A549 (cell line): ENCODE results near the gene EEIG1. TPM values are rescaled to one million over a fixed set of nuclear protein-coding genes. Genes with fewer than 3 reads are reported as not detected.

Source experiments
- ATAC-seq, 2 experiments: fragments of 200-7000 bp in 1 of 2; fragments of >200 bp in 1 of 2; cut with Nextera tagmentation in 1 of 2; cut with Tn5 transposase in 1 of 2; 3 replicates each; pipeline versions ENCODE4 v1.8.0 to v1.9.1; 2018 to 2020; ENCODE audit warnings: mild to moderate bottlenecking in 1 of 2, moderate library complexity in 1 of 2
- CTCF ChIA-PET: fragments of 300-600 bp; sonication (Branson Sonifier 250); formaldehyde crosslinking; extraction: SDS; loops from one replicate; lab custom pipeline; 2021; ENCODE audit warnings: antibody characterized with exemption, inconsistent platforms; lab: Yijun Ruan, JAX
- POLR2A ChIA-PET: fragments of 350-600 bp; formaldehyde crosslinking; extraction: SDS; loops from one replicate; lab custom pipeline; 2021; ENCODE audit warnings: antibody characterized with exemption, inconsistent platforms; lab: Yijun Ruan, JAX
- DNase-seq, 2 experiments: peaks; one replicate each; pipeline versions ENCODE4 v3.0.0 to v3.0.0-alpha.2; 2011 to 2016; ENCODE audit warnings: low read depth in 1 of 2, low spot score in 1 of 2
- FAIRE-seq: peaks from 2 replicates; lab custom pipeline; 2011; peaks lifted over from hg19 to GRCh38; lab: Jason Lieb, UNC
- H3K27ac ChIP-seq, 2 experiments: fragments of >200 bp; sonication (Bioruptor Twin); formaldehyde crosslinking; 3 replicates each; pipeline ENCODE4 v1.5.1; 2016 to 2017
- H3K4me1 ChIP-seq: fragments of >200 bp; sonication (Bioruptor Twin); formaldehyde crosslinking; 3 replicates; pipeline ENCODE4 v1.6.1; 2016
- H3K4me2 ChIP-seq: fragments of >200 bp; sonication (Bioruptor Twin); formaldehyde crosslinking; 3 replicates; pipeline ENCODE4 v1.6.1; 2016
- H3K4me3 ChIP-seq: fragments of >200 bp; sonication (Bioruptor Twin); formaldehyde crosslinking; 3 replicates; pipeline ENCODE4 v1.5.1; 2016
- H3K9me3 ChIP-seq: fragments of >200 bp; sonication (Bioruptor Twin); formaldehyde crosslinking; 3 replicates; pipeline ENCODE4 v1.6.1; 2016
- BCL3 ChIP-seq: fragments of >200 bp; sonication (Bioruptor Twin); formaldehyde crosslinking; IDR thresholded peaks from 3 replicates; pipeline ENCODE4 v1.6.1; 2016
- BHLHE40 ChIP-seq: IDR thresholded peaks from 2 replicates; pipeline ENCODE4 v1.6.1; 2012; ENCODE audit warnings: low read depth, low read length, inconsistent platforms
- CEBPB ChIP-seq, 2 experiments: fragments of >200 bp in 1 of 2; sonication (Bioruptor Twin) in 1 of 2; formaldehyde crosslinking in 1 of 2; IDR thresholded peaks; 2 replicates each; pipeline ENCODE4 v1.6.1; 2012 to 2016
- CHD2 ChIP-seq: fragments of 150-350 bp; IDR thresholded peaks from 2 replicates; pipeline ENCODE4 v1.6.1; 2014; ENCODE audit warnings: low read length; ENCODE audit not compliant: partially characterized antibody
- E2F6 ChIP-seq: IDR thresholded peaks from 2 replicates; pipeline ENCODE4 v1.6.1; 2012; ENCODE audit warnings: low read depth, borderline replicate concordance
- EHMT2 ChIP-seq: fragments of 200-600 bp; sonication (generic); IDR thresholded peaks from 2 replicates; pipeline ENCODE4 v1.6.1; 2016; ENCODE audit warnings: antibody characterized with exemption, low read depth, mild to moderate bottlenecking, moderate library complexity
- ESRRA ChIP-seq: fragments of 150-350 bp; IDR thresholded peaks from 2 replicates; pipeline ENCODE4 v1.6.1; 2014; ENCODE audit warnings: mild to moderate bottlenecking, low read length, borderline replicate concordance
- FOXS1 ChIP-seq: fragments of 250-450 bp; sonication (Bioruptor Pico); IDR thresholded peaks from 2 replicates; pipeline ENCODE4 v1.5.0; 2020; ENCODE audit warnings: mild to moderate bottlenecking, moderate library complexity
- HOXB13 ChIP-seq: fragments of 250-450 bp; sonication (Bioruptor Pico); IDR thresholded peaks from 2 replicates; pipeline ENCODE4 v1.5.0; 2020; ENCODE audit warnings: low read depth, mild to moderate bottlenecking, moderate library complexity
- MAZ ChIP-seq: fragments of 150-350 bp; IDR thresholded peaks from 2 replicates; pipeline ENCODE4 v1.6.1; 2014; ENCODE audit warnings: antibody characterized with exemption, low read depth, low read length, borderline replicate concordance
- MYC ChIP-seq: IDR thresholded peaks from 2 replicates; pipeline ENCODE4 v1.6.1; 2012; ENCODE audit warnings: mild to moderate bottlenecking, inconsistent platforms, low read length, improper control_type of control experiment, borderline replicate concordance
- NPAS2 ChIP-seq: fragments of 250-450 bp; sonication (Bioruptor Pico); IDR thresholded peaks from 2 replicates; pipeline ENCODE4 v1.8.0; 2022; ENCODE audit warnings: mild to moderate bottlenecking, moderate library complexity, borderline replicate concordance
- POLR2A ChIP-seq: IDR thresholded peaks from 2 replicates; pipeline ENCODE4 v1.6.1; 2012; ENCODE audit warnings: mild to moderate bottlenecking, low read length
- POLR2AphosphoS2 ChIP-seq: conservative IDR thresholded peaks from 2 replicates; pipeline ENCODE4 v1.6.1; 2012; ENCODE audit warnings: low read length, improper control_type of control experiment, inconsistent platforms
- RAD21 ChIP-seq, 2 experiments: fragments of >200 bp in 1 of 2; sonication (Bioruptor Twin) in 1 of 2; formaldehyde crosslinking in 1 of 2; IDR thresholded peaks in 1 of 2; conservative IDR thresholded peaks in 1 of 2; 2 replicates in 1 of 2; 3 replicates in 1 of 2; pipeline ENCODE4 v1.6.1; 2012 to 2018; ENCODE audit warnings: inconsistent platforms in 1 of 2
- RARB ChIP-seq: fragments of 250-450 bp; sonication (Bioruptor Pico); IDR thresholded peaks from 2 replicates; pipeline ENCODE4 v1.8.0; 2021; ENCODE audit warnings: mild to moderate bottlenecking, moderate library complexity
- SREBF2 ChIP-seq: fragments of 450-650 bp; IDR thresholded peaks from 2 replicates; pipeline ENCODE4 v1.6.1; 2014; ENCODE audit warnings: mild to moderate bottlenecking, moderate library complexity
- ZSCAN20 ChIP-seq: fragments of 250-450 bp; sonication (Bioruptor Pico); IDR thresholded peaks from 2 replicates; pipeline ENCODE4 v1.8.0; 2022; ENCODE audit warnings: mild to moderate bottlenecking, moderate library complexity
- WGBS: methylation state at CpG from one replicate; pipeline ENCODE4 v1.1.6; 2017; ENCODE audit errors: missing lambda C conversion rate; 5-methylcytosine and 5-hydroxymethylcytosine counted together
- polyA plus RNA-seq, 4 experiments: library from polyadenylated mRNA; depleted of rRNA in 3 of 4; stranded (reverse); fragments of >200 nt; fragmentation: RNase III in 1 of 4; extraction: RNeasy Plus Mini Kit Qiagen cat#74134 plus additional on column Dnase treatment in 1 of 4; gene quantifications; 2 replicates in 3 of 4; 3 replicates in 1 of 4; pipeline ENCODE4 v1.2.3, GENCODE V29; 2011 to 2017

EEIG1 gene
- polyA plus RNA-seq, 2 of the 4 experiments (the other 2 are of a cell fraction), result 30.3 to 33.0 TPM

GRCh38 chr9:128015696-128016095 lies 34.9 kb upstream of the EEIG1 start:
- H3K27ac ChIP-seq, result no peak overlapping the region
- 88% methylated on average over 5 of the region's 5 CpGs for WGBS
- H3K4me3 ChIP-seq, result no peak overlapping the region
- peaks cover 12% of the 10 kb centered on the region for H3K4me1 ChIP-seq
- ChIA-PET POLR2A (no interaction called here), CTCF (interaction anchor here (1.0 to 16.2 kb wide), 4 partner anchors 11 to 73 kb away, joined by 3 to 162 read pairs (median 10); no protein-coding TSS in a partner anchor)
- ATAC-seq, result no peak
- H3K4me2 ChIP-seq, result no peak overlapping the region
- no peaks in the 10 kb centered on the region for H3K9me3 ChIP-seq
- TF ChIP-seq POLR2AphosphoS2 (no peak), RAD21 (conservative IDR thresholded peaks at IDR 0.05 in 1 of 2, IDR thresholded peaks at IDR 0.05 in 1 of 2) (no peak), CHD2 (no peak), POLR2A (no peak)
- FAIRE-seq, result no peak
- DNase-seq, result no peak

- CTCF ChIA-PET, result interaction anchor here (1.0 to 2.2 kb wide), 3 partner anchors 11 to 69 kb away, joined by 3 to 8 read pairs (median 4); no protein-coding TSS in a partner anchor
Measured at GRCh38 chr9:128011071-128011817, 30.5 kb upstream of the EEIG1 start.

GRCh38 chr9:128009639-128010038 lies 28.9 kb upstream of the EEIG1 start:
- WGBS, result 95% methylated on average over 9 of the region's 9 CpGs
- DNase-seq (no peak), ATAC-seq (no peak), FAIRE-seq (no peak)
- H3K27ac ChIP-seq, result peak overlapping the region; percentile 12 to 87; a peak in 3 of 6 replicates
- H3K4me2 ChIP-seq, result no peak overlapping the region
- H3K9me3 ChIP-seq, result peaks cover 6% of the 10 kb centered on the region; the same call in 2 of the 3 replicates
- ChIA-PET POLR2A (no interaction called here), CTCF (interaction anchor here (1.1 to 2.2 kb wide), 2 partner anchors 11 to 67 kb away, joined by 4 to 8 read pairs; no protein-coding TSS in a partner anchor)
- H3K4me1 ChIP-seq, result peaks cover 46% of the 10 kb centered on the region
- no peak for TF ChIP-seq SREBF2
- TF ChIP-seq HOXB13, result no peak
- no peak for TF ChIP-seq ESRRA
- no peak for TF ChIP-seq BHLHE40
- no peak for TF ChIP-seq E2F6
- no peak for TF ChIP-seq MYC
- TF ChIP-seq NPAS2 (CRISPR knock-in tag), result no peak
- H3K4me3 ChIP-seq, result no peak overlapping the region

More at GRCh38 chr9:128011071-128011817, 30.5 kb upstream of the EEIG1 start:
- DNase-seq (peak in 1 of 2 experiments; percentile 87), FAIRE-seq (no peak), ATAC-seq (peak; percentile 72 to 75)
- Histone ChIP-seq H3K27ac (peak overlapping the region; percentile 72 to 87), H3K9me3 (peaks cover 6% of the 10 kb centered on the region; the same call in 2 of the 3 replicates), H3K4me2 (peak overlapping the region; percentile 71), H3K4me3 (no peak overlapping the region), H3K4me1 (peaks cover 34% of the 10 kb centered on the region)
- TF ChIP-seq BCL3 (no peak), EHMT2 (no peak), RARB (CRISPR knock-in tag) (no peak), FOXS1 (CRISPR knock-in tag) (no peak), MAZ (no peak), RAD21 (conservative IDR thresholded peaks at IDR 0.05 in 1 of 2, IDR thresholded peaks at IDR 0.05 in 1 of 2) (peak in 1 of 2 experiments; percentile 13; a peak in 1 of 5 replicates), ZSCAN20 (CRISPR knock-in tag) (peak; percentile 3; the same call in 1 of the 2 replicates), CEBPB (IDR thresholded peaks at IDR 0.05) (no peak), POLR2A (no peak)
- POLR2A ChIA-PET, result interaction anchor here (1.0 kb wide), 1 partner anchor 30 kb away, joined by 3 read pairs; no protein-coding TSS in a partner anchor
- 6% methylated on average over 12 of the region's 12 CpGs for WGBS
